Gastroesophageal sphincter (tissue), 3 donors: ENCODE measurements around the gene BMP2K.

Experiments used
- POLR2A ChIP-seq, 2 donors: fragments of 450-650 bp; IDR thresholded peaks; one replicate each; pipeline ENCODE4 v1.6.1; 2017; ENCODE audit warnings: antibody characterized with exemption in 2 of 2, mild to moderate bottlenecking in 2 of 2, moderate library complexity in 1 of 2
- POLR2AphosphoS5 ChIP-seq: sonication (generic); formaldehyde crosslinking; IDR thresholded peaks from one replicate; pipeline ENCODE4 v1.6.1; 2017; ENCODE audit warnings: antibody characterized with exemption
- TF ChIP-seq, protein P1 (sequence below), 4 experiments: fragments of 200-600 bp in 2 of 4; fragments of 450-650 bp in 2 of 4; sonication (generic) in 1 of 4; IDR thresholded peaks; one replicate each; pipeline ENCODE4 v1.5.1; 2017 to 2019; ENCODE audit warnings: antibody characterized with exemption in 4 of 4, mild to moderate bottlenecking in 2 of 4, moderate library complexity in 2 of 4

DNA sequence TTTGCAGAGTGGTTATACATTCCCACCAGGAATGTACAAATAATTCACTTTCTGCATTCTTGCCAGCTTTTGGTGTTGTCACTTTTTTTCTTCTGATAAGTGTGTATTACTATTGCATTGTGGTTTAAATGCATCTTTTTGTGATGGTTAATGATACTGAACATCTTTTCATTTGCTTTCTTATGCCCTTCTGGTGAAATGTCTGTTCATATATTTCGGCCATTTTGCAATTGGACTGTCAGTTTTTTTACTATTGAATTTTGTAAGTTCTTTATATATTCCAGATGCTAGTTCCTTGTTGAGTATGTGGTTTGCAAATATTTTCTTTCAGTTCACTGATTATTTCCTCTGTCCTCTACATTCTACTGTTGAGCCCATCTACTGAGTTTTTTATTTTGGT is 19.4 kb upstream of the BMP2K start:
- TF ChIP-seq, protein P1, sequence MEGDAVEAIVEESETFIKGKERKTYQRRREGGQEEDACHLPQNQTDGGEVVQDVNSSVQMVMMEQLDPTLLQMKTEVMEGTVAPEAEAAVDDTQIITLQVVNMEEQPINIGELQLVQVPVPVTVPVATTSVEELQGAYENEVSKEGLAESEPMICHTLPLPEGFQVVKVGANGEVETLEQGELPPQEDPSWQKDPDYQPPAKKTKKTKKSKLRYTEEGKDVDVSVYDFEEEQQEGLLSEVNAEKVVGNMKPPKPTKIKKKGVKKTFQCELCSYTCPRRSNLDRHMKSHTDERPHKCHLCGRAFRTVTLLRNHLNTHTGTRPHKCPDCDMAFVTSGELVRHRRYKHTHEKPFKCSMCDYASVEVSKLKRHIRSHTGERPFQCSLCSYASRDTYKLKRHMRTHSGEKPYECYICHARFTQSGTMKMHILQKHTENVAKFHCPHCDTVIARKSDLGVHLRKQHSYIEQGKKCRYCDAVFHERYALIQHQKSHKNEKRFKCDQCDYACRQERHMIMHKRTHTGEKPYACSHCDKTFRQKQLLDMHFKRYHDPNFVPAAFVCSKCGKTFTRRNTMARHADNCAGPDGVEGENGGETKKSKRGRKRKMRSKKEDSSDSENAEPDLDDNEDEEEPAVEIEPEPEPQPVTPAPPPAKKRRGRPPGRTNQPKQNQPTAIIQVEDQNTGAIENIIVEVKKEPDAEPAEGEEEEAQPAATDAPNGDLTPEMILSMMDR (IDR thresholded peaks at IDR 0.05), result no peak
- TF ChIP-seq POLR2A (IDR thresholded peaks at IDR 0.05) (no peak), POLR2AphosphoS5 (no peak)
